ENCODE data around the gene RBM42. TPM values are rescaled to one million over a fixed set of nuclear protein-coding genes. Genes with fewer than 3 reads are reported as not detected.

RBM42 gene
- total and polyA plus RNA-seq, 9 of the 15 experiments (the other 6 are each of a cell fraction or from before 2014, with no cell fraction given), result 5.7 to 149 (median 32.4) TPM

DNA sequence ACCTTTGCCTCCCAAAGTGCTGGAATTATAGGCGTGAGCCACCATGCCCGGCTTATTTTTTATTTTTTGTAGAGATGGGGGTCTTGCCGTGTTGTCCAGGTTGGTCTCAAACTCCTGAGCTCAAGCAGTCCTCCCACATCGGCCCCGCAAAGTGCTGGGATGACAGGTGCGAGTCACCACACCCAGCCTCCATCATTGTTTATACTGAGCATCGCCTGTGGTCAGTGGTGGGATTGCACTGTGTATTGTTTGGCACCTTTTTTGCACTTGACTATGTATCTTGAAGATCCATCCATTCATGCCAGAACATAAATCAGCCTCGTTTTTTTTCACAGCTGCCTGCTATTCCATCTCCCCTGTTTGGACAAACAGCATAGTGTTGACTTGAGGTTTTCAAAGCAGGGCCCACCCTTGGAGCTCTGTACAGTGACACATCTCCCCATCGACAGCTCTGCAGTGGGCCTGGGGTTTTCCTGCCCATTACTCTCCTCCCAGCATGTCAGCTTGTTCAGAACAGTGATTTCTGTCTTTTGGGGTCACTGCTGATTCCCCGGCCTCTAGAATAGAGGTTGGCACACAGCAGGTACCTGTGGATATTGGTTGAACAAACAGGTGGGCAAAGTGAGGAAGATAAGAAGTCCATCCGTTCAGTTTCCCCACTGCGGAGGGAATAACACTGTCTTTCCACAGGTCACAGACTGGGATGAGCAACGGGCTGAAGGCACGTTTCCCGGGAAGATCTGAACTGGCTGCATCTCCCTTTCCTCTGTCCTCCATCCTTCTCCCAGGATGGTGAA, 29.3 kb downstream of the RBM42 start:
- H3K9me3 ChIP-seq (replicated peaks; ENCODE audit: control insufficient read depth, insufficient read depth, low read depth, low read length), result no peaks in the 10 kb centered on the region
- intact Hi-C loops (cut with micrococcal nuclease) (no loop called here), in situ Hi-C loops (cut with MboI) (no loop called here)
- no peak overlapping the region for H3K9ac ChIP-seq (ENCODE audit: insufficient read depth in 1 of 2, low read depth in 2 of 2, low read length in 2 of 2)
- peaks cover 49% of the 10 kb centered on the region; the same call in 2 of the 3 replicates for H3K36me3 ChIP-seq (ENCODE audit: control insufficient read depth, insufficient read depth, low read length)
- no peaks in the 10 kb centered on the region for H3K4me1 ChIP-seq (replicated peaks in 1 of 2; ENCODE audit: control insufficient read depth in 2 of 2, insufficient read depth in 2 of 2, low read length in 2 of 2)
- DNase-seq (ENCODE audit: extremely low read depth in 1 of 4, low spot score in 3 of 4) (peak in 1 of 4 experiments; percentile 19), FAIRE-seq (peak; percentile 63), ATAC-seq (peak; percentile 84)
- 83% methylated on average over 15 of the region's 15 CpGs for WGBS (ENCODE audit: insufficient coverage, low coverage, missing lambda C conversion rate)
- H4K20me1 ChIP-seq (replicated peaks; ENCODE audit: control insufficient read depth, insufficient read depth, low read length), result peaks cover 6% of the 10 kb centered on the region
- H3K9me1 ChIP-seq (ENCODE audit: control insufficient read depth, insufficient read depth, low read length), result no peaks in the 10 kb centered on the region
- BruUV-seq (replicated peaks), result no TSS peak
- H3K27me3 ChIP-seq (ENCODE audit: control insufficient read depth in 2 of 2, insufficient read depth in 2 of 2, low read length in 2 of 2), result no peaks in the 10 kb centered on the region
- H3K4me3 ChIP-seq, result no peak overlapping the region
- ChIA-PET POLR2A (interaction anchor here (1.2 to 3.7 kb wide), 4 partner anchors 10 to 16 kb away, joined by 3 to 14 read pairs (median 8); partner anchors contain the start of gene COX6B1), CTCF (ENCODE audit: low intra/inter-chr PET ratio) (no interaction called here)
- H3K27ac ChIP-seq (ENCODE audit: extremely low read depth, low read depth, low read length), result no peak overlapping the region
- no peak overlapping the region for H3K4me2 ChIP-seq (ENCODE audit: insufficient read depth, low read length)
- H3K79me2 ChIP-seq (ENCODE audit: control insufficient read depth, insufficient read depth, low read length), result no peaks in the 10 kb centered on the region
- no peak overlapping the region for H2AFZ ChIP-seq (ENCODE audit: low read depth, low read length)
- 0 out of 4 replicates have a peak, but pooled peaks of 1 of the 2 experiments have one; percentile 5 for TF ChIP-seq RAD21 (CRISPR knock-in tag; conservative IDR thresholded peaks at IDR 0.05 in 1 of 2, IDR thresholded peaks at IDR 0.05 in 1 of 2)
- TF ChIP-seq CHD7 (IDR thresholded peaks at IDR 0.05; ENCODE audit: low read depth, low read length), result no peak
- no peak for TF ChIP-seq OTX1 (CRISPR knock-in tag; IDR thresholded peaks at IDR 0.05)
- TF ChIP-seq ZKSCAN3 (CRISPR knock-in tag; IDR thresholded peaks at IDR 0.05), result no peak
- TF ChIP-seq SIN3B (IDR thresholded peaks at IDR 0.05; ENCODE audit: low read depth), result no peak
- no peak for TF ChIP-seq RFX7 (CRISPR knock-in tag; IDR thresholded peaks at IDR 0.05)
- no peak for TF ChIP-seq KLF10 (CRISPR knock-in tag; IDR thresholded peaks at IDR 0.05)
- TF ChIP-seq HNRNPL (IDR thresholded peaks at IDR 0.05; ENCODE audit: low read depth, low read length), result no peak
- no peak for TF ChIP-seq THRB (CRISPR knock-in tag; conservative IDR thresholded peaks at IDR 0.05)

All from K562 (cell line).